ENCODE results near the gene PCSK4.

Gene PCSK4

GRCh38 chr19:1516395-1516753, 26.2 kb upstream of the PCSK4 start:
- Mint-ChIP-seq H3K4me1 (no peaks in the 10 kb centered on the region), H3K27ac (no peak overlapping the region), H3K4me3 (peak overlapping the region in 1 of 3 experiments; percentile 57), H3K27me3 (ENCODE audit: low read depth) (peaks cover 34% of the 10 kb centered on the region), H3K9me3 (peaks cover 3% of the 10 kb centered on the region), H3K36me3 (ENCODE audit: low read depth) (no peaks in the 10 kb centered on the region)
- TF ChIP-seq, protein P1, sequence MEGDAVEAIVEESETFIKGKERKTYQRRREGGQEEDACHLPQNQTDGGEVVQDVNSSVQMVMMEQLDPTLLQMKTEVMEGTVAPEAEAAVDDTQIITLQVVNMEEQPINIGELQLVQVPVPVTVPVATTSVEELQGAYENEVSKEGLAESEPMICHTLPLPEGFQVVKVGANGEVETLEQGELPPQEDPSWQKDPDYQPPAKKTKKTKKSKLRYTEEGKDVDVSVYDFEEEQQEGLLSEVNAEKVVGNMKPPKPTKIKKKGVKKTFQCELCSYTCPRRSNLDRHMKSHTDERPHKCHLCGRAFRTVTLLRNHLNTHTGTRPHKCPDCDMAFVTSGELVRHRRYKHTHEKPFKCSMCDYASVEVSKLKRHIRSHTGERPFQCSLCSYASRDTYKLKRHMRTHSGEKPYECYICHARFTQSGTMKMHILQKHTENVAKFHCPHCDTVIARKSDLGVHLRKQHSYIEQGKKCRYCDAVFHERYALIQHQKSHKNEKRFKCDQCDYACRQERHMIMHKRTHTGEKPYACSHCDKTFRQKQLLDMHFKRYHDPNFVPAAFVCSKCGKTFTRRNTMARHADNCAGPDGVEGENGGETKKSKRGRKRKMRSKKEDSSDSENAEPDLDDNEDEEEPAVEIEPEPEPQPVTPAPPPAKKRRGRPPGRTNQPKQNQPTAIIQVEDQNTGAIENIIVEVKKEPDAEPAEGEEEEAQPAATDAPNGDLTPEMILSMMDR (IDR thresholded peaks at IDR 0.05; ENCODE audit: unreplicated experiment in 3 of 3) = no peak

DNA sequence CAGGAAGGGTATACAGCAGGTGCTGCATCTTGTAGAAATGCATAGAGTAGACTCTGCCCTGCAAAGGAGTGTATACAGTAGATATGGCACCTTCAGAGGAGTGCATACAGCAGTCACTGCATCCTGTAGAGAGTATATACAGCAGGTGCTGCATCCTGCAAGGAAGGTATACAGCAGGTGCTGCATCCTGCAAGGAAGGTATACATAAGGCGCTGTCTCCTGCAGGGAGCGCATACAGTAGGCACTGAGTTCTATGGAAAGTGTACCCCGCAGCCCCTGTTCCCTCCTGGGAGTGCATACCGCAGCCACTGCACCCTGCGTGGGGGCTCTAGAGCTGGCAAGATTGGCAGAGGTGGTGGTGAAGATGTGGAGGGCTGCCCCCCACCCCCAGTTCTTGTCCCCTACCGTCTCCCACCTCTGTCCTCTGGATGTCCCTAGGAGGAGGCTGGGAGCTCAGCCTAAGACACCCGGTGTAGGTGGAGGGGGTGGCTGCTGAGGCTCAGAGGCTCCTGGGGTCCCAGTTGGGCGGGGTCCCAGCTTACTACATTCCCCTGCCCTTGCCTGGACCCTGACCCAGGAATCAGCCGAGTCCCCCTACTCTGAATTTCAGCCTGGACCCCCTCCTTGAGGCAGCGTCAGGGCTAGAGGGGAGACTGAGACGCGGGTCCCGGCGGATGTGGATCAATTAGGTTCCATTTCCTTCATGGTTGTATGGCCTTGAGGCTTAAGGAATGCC, 25.0 kb upstream of the PCSK4 start:
- H3K9me3 Mint-ChIP-seq = peaks cover 3% of the 10 kb centered on the region
- H3K36me3 Mint-ChIP-seq (ENCODE audit: low read depth) = no peaks in the 10 kb centered on the region
- H3K4me3 Mint-ChIP-seq = peak overlapping the region in 1 of 3 experiments; percentile 52
- H3K27ac Mint-ChIP-seq = no peak overlapping the region
- peaks cover 42% of the 10 kb centered on the region for H3K27me3 Mint-ChIP-seq (ENCODE audit: low read depth)
- TF ChIP-seq, protein P1 (IDR thresholded peaks at IDR 0.05; ENCODE audit: unreplicated experiment in 3 of 3) = no peak
- H3K4me1 Mint-ChIP-seq = peaks cover 10% of the 10 kb centered on the region

DNA sequence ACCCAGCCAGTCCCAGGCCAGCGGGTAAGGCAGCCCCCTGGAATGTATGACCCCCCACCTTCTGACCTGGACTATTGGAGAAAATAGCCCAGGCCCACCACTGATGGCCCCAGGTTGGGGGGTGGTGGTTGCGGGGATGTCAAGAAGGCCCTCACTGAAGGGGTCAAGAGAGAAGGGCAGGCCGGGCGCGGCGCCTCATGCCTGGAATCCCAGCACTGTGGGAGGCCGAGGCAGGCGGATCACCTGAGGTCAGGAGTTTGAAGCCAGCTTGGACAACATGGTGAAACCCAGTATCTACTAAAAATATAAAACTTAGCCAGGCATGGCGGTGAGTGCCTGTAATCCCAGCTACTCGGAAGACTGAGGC, 24.1 kb upstream of the PCSK4 start:
- H3K27me3 Mint-ChIP-seq (ENCODE audit: low read depth) = peaks cover 42% of the 10 kb centered on the region
- H3K4me1 Mint-ChIP-seq = peaks cover 19% of the 10 kb centered on the region
- H3K27ac Mint-ChIP-seq = no peak overlapping the region
- H3K36me3 Mint-ChIP-seq (ENCODE audit: low read depth) = no peaks in the 10 kb centered on the region
- H3K4me3 Mint-ChIP-seq = peak overlapping the region in 1 of 3 experiments; percentile 17
- peaks cover 3% of the 10 kb centered on the region for H3K9me3 Mint-ChIP-seq
- TF ChIP-seq, protein P1 (IDR thresholded peaks at IDR 0.05; ENCODE audit: unreplicated experiment in 3 of 3) = no peak

- H3K9me3 Mint-ChIP-seq = peaks cover 3% of the 10 kb centered on the region
- H3K4me1 Mint-ChIP-seq = peaks cover 20% of the 10 kb centered on the region
- H3K27ac Mint-ChIP-seq = no peak overlapping the region
- H3K4me3 Mint-ChIP-seq = peak overlapping the region in 1 of 3 experiments; percentile 17
- TF ChIP-seq, protein P1 (IDR thresholded peaks at IDR 0.05; ENCODE audit: unreplicated experiment in 3 of 3) = peak; percentile 20 to 38 (median 34)
- H3K36me3 Mint-ChIP-seq (ENCODE audit: low read depth) = no peaks in the 10 kb centered on the region
- H3K27me3 Mint-ChIP-seq (ENCODE audit: low read depth) = peaks cover 42% of the 10 kb centered on the region
These were observed 23.5 kb upstream of the PCSK4 start for GRCh38 chr19:1513499-1514294.

GRCh38 chr19:1512671-1513498, 22.7 kb upstream of the PCSK4 start, which contains the start of gene ADAMTSL5:
ADAMTSL5 (minus strand) TSS chr19:1513019; CDS start chr19:1510943, 2,076 bp downstream.
- TF ChIP-seq, protein P1 (IDR thresholded peaks at IDR 0.05; ENCODE audit: unreplicated experiment in 3 of 3) = no peak
- Mint-ChIP-seq H3K4me1 (peaks cover 21% of the 10 kb centered on the region), H3K9me3 (peaks cover 3% of the 10 kb centered on the region), H3K36me3 (ENCODE audit: low read depth) (no peaks in the 10 kb centered on the region), H3K27me3 (ENCODE audit: low read depth) (peaks cover 39% of the 10 kb centered on the region), H3K4me3 (peak within 1 kb of the TSS in 2 of 3 experiments; percentile 66 to 72), H3K27ac (no peak within 1 kb of the TSS)
